Spleen (tissue), 11 donors: ENCODE data around the gene LPAR2. TPM values are rescaled to one million over a fixed set of nuclear protein-coding genes. Genes with fewer than 3 reads are reported as not detected.
A peak's percentile ranks its signal among the peaks of the same experiment; 100 is the strongest.
"Not testable (repeated sequence)": the region's sequence is repeated elsewhere in the genome, so short reads cannot be mapped to it uniquely, and the experiment has no call there.

Experiments
- DNase-seq: peaks from one replicate; pipeline ENCODE4 v3.0.0-alpha.2; 2020
- H3K27ac ChIP-seq, 8 donors: fragments of 200-600 bp; sonication (generic) in 7 of 8; 1 replicate in 4 of 8; 2 replicates in 4 of 8; pipeline versions ENCODE4 v1.5.0 to v1.8.0; 2016 to 2021; ENCODE audit warnings: inconsistent platforms in 4 of 8, mild to moderate bottlenecking in 4 of 8, moderate library complexity in 1 of 8
- H3K27me3 ChIP-seq, 7 donors: fragments of 200-600 bp; sonication (generic) in 6 of 7; replicated peaks in 1 of 7; 1 replicate in 4 of 7; 2 replicates in 3 of 7; pipeline versions ENCODE4 v1.5.0 to v1.8.0; 2016 to 2021; ENCODE audit warnings: inconsistent platforms in 3 of 7, mild to moderate bottlenecking in 1 of 7
- H3K36me3 ChIP-seq, 6 donors: fragments of 200-600 bp; sonication (generic) in 5 of 6; 1 replicate in 4 of 6; 2 replicates in 2 of 6; pipeline versions ENCODE4 v1.5.0 to v1.8.0; 2016 to 2021; ENCODE audit warnings: inconsistent platforms in 2 of 6
- H3K4me1 ChIP-seq, 6 donors: fragments of 200-600 bp; sonication (generic) in 5 of 6; 1 replicate in 3 of 6; 2 replicates in 3 of 6; pipeline versions ENCODE4 v1.5.0 to v1.8.0; 2016 to 2021; ENCODE audit warnings: inconsistent platforms in 3 of 6
- H3K4me3 ChIP-seq, 8 donors: fragments of 200-600 bp; sonication (generic) in 7 of 8; 1 replicate in 4 of 8; 2 replicates in 4 of 8; pipeline versions ENCODE4 v1.5.0 to v1.8.0; 2016 to 2021; ENCODE audit warnings: inconsistent platforms in 4 of 8, mild to moderate bottlenecking in 4 of 8, moderate library complexity in 2 of 8
- H3K9me3 ChIP-seq, 8 donors: fragments of 200-600 bp; sonication (generic) in 7 of 8; 1 replicate in 4 of 8; 2 replicates in 4 of 8; pipeline versions ENCODE4 v1.5.0 to v1.8.0; 2016 to 2021; ENCODE audit warnings: inconsistent platforms in 4 of 8
- POLR2A ChIP-seq, 3 donors: fragments of 450-650 bp; IDR thresholded peaks; one replicate each; pipeline ENCODE4 v1.5.1; 2017; ENCODE audit warnings: antibody characterized with exemption in 3 of 3, mild to moderate bottlenecking in 1 of 3
- POLR2AphosphoS5 ChIP-seq, 3 donors: sonication (generic); formaldehyde crosslinking; IDR thresholded peaks; one replicate each; pipeline ENCODE4 v1.5.1; 2017; ENCODE audit warnings: antibody characterized with exemption in 3 of 3
- WGBS, 5 donors: extraction: QIAGEN DNeasy Blood & Tissue Kit in 3 of 5; methylation state at CpG; one replicate each; pipeline versions ENCODE4 v1.1.5 to v1.1.7; 2013 to 2018; 5-methylcytosine and 5-hydroxymethylcytosine counted together
- intact Hi-C: fragments of 100-400 bp; cut with DNase I; formaldehyde crosslinking; loops from one replicate; pipeline ENCODE4 v1.15.0; 2023; ENCODE audit warnings: low total_unique reads
- polyA plus RNA-seq, 3 donors: library from polyadenylated mRNA; stranded (reverse); fragments of 200-250 nt; gene quantifications; one replicate each; pipeline ENCODE4 v1.2.1, GENCODE V29; 2013
- total RNA-seq, 7 donors: library from RNA; depleted of rRNA in 3 of 7; stranded (reverse); fragments of >200 nt in 3 of 7; fragmentation: NEBNext Ultra II Directional in 4 of 7; extraction: Animal tissue kit (Norgen Biotek cat#: 25700) in 4 of 7; gene quantifications; one replicate each; pipeline versions ENCODE4 v1.1.0 to v1.2.1, GENCODE V29; 2016 to 2021
- TF ChIP-seq, protein P1 (sequence below), 11 experiments: fragments of 200-600 bp in 7 of 11; fragments of 450-650 bp in 4 of 11; sonication (generic) in 4 of 11; IDR thresholded peaks in 8 of 11; conservative IDR thresholded peaks in 3 of 11; 1 replicate in 7 of 11; 2 replicates in 4 of 11; pipeline versions ENCODE4 v1.4.0 to v1.8.0; 2016 to 2021; ENCODE audit warnings: antibody characterized with exemption in 11 of 11, inconsistent platforms in 4 of 11, mild to moderate bottlenecking in 1 of 11
- donor health status: healthy with polysubstance abuse.
- donor health status: DM: no; HTN: no; CAD: no; lungs with moderate emphysema.
- donor health status: DM: no; HTN: no; CAD: no.
- donor health status: Bipolar disorder and iron deficiency.
- donor health status: healthy.
- donor health status: DM: no; HTN: no; CAD: no.
- donor health status: DM: yes; HTN: yes; CAD: no.

The LPAR2 gene
- total and polyA plus RNA-seq, 10 donors: 12.4 to 62.8 (median 41.5) TPM

DNA sequence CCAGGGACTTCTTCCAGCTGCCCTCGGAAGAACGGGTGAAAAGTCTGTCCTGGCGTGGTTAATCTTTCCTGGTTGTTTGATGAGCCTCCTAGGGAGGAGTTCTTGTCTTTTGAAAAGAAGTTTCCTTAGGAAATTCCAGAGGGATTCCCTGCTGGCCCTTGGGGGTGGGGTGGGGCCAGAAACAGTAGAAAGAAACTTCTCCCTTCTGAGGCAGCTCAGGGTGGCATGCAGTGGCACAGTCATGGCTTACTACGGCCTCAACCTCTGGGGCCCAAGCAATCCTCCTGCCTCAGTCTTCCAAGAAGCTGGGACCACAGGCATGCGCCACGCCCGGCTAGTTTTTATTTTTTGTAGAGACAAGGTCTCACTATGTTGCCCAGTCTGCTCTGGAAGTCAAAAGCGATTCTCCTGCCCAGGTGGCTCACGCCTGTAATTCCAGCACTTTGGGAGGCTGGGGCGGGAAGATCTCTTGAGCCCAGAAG, 42.1 kb upstream of the LPAR2 start:
- peaks cover 5 to 65% (median 34%) of the 10 kb centered on the region in 6 donors for H3K4me1 ChIP-seq
- H3K27ac ChIP-seq: peak overlapping the region in 6 of 8 donors; percentile 94 to 99 (median 96)
- peaks cover 0 to 53% (median 29%) of the 10 kb centered on the region in 8 donors for H3K9me3 ChIP-seq
- no peaks in the 10 kb centered on the region for H3K27me3 ChIP-seq
- peak overlapping the region; percentile 70 to 95 (median 86) for H3K4me3 ChIP-seq
- TF ChIP-seq POLR2AphosphoS5 (IDR thresholded peaks at IDR 0.05): no peak
- TF ChIP-seq, protein P1, sequence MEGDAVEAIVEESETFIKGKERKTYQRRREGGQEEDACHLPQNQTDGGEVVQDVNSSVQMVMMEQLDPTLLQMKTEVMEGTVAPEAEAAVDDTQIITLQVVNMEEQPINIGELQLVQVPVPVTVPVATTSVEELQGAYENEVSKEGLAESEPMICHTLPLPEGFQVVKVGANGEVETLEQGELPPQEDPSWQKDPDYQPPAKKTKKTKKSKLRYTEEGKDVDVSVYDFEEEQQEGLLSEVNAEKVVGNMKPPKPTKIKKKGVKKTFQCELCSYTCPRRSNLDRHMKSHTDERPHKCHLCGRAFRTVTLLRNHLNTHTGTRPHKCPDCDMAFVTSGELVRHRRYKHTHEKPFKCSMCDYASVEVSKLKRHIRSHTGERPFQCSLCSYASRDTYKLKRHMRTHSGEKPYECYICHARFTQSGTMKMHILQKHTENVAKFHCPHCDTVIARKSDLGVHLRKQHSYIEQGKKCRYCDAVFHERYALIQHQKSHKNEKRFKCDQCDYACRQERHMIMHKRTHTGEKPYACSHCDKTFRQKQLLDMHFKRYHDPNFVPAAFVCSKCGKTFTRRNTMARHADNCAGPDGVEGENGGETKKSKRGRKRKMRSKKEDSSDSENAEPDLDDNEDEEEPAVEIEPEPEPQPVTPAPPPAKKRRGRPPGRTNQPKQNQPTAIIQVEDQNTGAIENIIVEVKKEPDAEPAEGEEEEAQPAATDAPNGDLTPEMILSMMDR (IDR thresholded peaks at IDR 0.05 in 8 of 11, conservative IDR thresholded peaks at IDR 0.05 in 3 of 11): no peak
- TF ChIP-seq POLR2A (IDR thresholded peaks at IDR 0.05): no peak
- H3K36me3 ChIP-seq: peaks cover 7 to 52% (median 28%) of the 10 kb centered on the region in 6 donors
- no peak for DNase-seq
- WGBS, 5 donors: 76 to 92% (median 83%) methylated on average over 10 of the region's 10 CpGs
- intact Hi-C loops: no loop called here

DNA sequence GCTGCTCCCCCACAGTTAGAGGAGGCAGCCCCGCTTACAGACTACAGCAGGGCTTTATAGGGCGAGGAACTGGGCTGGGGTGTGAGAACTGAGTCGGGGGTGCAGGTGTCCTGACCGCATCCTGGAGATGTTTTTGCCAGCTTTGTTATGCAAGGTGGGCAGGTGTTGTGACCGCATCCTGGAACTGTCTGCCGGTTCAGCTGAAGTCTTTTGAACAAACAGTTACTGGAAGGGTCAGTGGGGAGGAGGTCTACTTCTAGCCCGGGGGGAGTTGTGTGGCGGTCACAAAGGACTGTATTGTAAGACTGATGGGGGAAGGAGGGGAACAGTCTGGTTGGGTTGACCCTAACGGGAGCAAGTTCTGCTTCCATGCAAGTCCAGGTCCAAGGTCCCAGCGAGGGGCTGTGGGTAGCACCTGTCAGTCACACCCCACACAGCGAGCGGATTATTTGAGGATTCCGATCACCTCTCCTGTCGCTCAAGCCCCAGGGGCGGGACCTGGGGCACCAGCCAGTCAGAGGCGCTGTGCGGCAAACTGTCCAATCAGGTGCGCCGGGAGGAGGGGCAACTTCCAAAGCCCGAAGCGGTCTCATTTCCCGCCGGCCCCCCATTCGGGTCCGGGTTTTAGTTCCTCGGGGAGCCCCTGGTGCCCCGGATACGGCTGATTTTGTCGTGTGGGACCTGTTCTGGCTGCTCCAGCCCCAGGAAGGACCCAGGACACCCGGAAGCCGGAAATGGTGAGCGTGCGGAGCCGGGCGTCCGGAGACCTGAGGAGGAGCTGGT, 40.4 kb upstream of the LPAR2 start, which contains the start of gene ZNF101:
TSS of gene ZNF101 (plus strand) at position 610 of the 783 bp plus-strand sequence. CDS start at position 735, 125 bp downstream.
- peaks cover 5 to 74% (median 37%) of the 10 kb centered on the region in 6 donors for H3K4me1 ChIP-seq
- peak within 1 kb of the TSS; percentile 90 to 99 (median 96) for H3K27ac ChIP-seq
- TF ChIP-seq, protein P1 (IDR thresholded peaks at IDR 0.05 in 8 of 11, conservative IDR thresholded peaks at IDR 0.05 in 3 of 11): peak in 3 of 11 experiments; percentile 6 to 35 (median 9)
- TF ChIP-seq POLR2A (IDR thresholded peaks at IDR 0.05) (peak in 2 of 3 donors; percentile 15 to 25), POLR2AphosphoS5 (IDR thresholded peaks at IDR 0.05) (peak; percentile 81 to 91 (median 82))
- DNase-seq: peak; percentile 97
- intact Hi-C loops: loop anchor here (10.0 kb wide), 1 partner anchor 66 kb away; the partner anchor contains the start of gene ZNF14
- 0 to 1% (median 1%) methylated on average over 12 to 36 of the region's 36 CpGs for WGBS, 5 donors
- no peaks in the 10 kb centered on the region for H3K27me3 ChIP-seq
- peak within 1 kb of the TSS; percentile 70 to 95 (median 86) for H3K4me3 ChIP-seq
- peaks cover 0 to 35% (median 13%) of the 10 kb centered on the region in 6 donors for H3K36me3 ChIP-seq
- peaks cover 0 to 36% (median 13%) of the 10 kb centered on the region in 8 donors for H3K9me3 ChIP-seq

DNA sequence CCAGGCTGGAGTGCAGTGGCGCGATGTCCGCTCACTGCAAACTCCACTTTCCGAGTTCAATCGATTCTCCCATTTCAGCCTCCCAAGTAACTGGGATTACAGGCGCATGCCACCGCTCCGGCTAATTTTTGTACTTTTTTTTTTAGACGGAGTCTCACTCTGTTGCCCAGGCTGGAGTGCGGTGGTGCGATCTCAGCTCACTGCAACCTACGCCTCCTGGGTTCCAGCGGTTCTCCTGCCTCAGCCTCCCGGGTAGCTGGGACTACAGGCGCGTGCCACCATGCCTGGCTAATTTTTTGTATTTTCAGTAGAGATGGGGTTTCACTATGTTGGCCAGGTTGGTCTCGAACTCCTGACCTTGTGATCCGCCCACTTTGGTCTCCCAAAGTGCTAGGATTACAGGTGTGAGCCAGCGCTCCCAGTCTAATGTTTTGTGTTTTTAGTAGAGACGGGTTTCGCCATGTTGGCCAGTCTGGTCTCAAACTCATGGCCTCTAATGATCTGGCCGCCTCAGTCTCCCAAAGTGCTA, 37.5 kb upstream of the LPAR2 start:
- H3K9me3 ChIP-seq, DNase-seq, H3K4me3 ChIP-seq, H3K27me3 ChIP-seq: not testable (repeated sequence)
- Histone ChIP-seq H3K4me1 (peaks cover 18 to 84% (median 57%) of the 10 kb centered on the region in 6 donors), H3K36me3 (peaks cover 0 to 17% (median 0%) of the 10 kb centered on the region in 6 donors), H3K27ac (peak overlapping the region in 3 of 8 donors; percentile 18 to 98 (median 96))
- 97 to 99% (median 98%) methylated on average over 22 of the region's 22 CpGs for WGBS, 5 donors
- intact Hi-C loops: loop anchor here (10.0 kb wide), 1 partner anchor 69 kb away; the partner anchor contains the start of gene ZNF14

DNA sequence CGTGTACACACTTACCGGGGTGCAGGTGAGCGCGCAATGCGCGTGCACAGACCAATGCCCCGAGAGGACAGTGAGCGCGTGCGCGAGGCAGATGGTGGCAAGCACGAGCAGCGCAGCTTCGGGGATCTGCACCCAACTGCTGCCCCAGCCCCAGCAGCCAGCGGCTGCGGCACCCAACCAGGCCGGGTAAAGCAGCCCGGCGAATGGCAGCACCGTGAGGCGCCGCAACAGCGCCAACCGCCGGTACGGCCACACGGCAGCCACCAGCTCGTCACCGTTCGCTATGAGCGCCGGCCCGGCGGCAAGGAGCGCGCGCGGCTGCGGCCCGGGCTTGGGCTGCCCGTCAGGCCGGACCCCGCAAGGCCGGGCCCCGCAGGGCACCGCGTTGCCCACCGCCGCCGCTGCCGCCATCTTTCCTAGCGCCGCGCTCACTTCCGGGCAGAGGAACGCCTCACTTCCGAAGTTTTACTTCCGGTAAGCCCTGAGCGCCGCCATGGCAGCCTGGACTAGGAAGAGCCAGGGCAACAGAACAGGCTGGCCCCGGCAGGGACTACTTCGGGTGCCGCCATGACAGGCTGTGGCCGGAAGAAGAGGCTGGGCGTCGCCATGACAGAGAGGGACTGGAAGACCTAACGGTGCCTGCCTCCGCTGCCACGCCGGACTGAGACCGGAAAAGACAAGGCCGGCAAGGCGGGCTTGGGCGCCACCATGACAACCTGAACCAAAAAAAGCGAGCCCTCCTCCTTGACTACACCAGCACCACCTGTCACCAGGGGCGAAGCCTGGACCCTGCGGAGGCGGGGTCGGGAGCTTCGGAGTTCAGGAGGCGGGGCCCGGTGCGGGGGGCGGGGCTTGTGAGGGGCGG, 35.5 kb upstream of the LPAR2 start, which contains the start of gene ATP13A1:
TSS of gene ATP13A1 (minus strand) at position 421 of the 865 bp plus-strand sequence. CDS start at position 411, 10 bp downstream.
- intact Hi-C loops: loop anchor here (10.0 kb wide), 1 partner anchor 71 kb away; the partner anchor contains the start of gene ZNF14

More for the DNA sequence above, 35.5 kb upstream of the LPAR2 start, which contains the start of gene ATP13A1:
- Histone ChIP-seq H3K9me3 (peaks cover 0 to 6% (median 0%) of the 10 kb centered on the region in 8 donors), H3K36me3 (peaks cover 3 to 31% (median 19%) of the 10 kb centered on the region in 6 donors), H3K27ac (peak within 1 kb of the TSS; percentile 78 to 97 (median 95)), H3K4me3 (peak within 1 kb of the TSS; percentile 92 to 100 (median 96)), H3K4me1 (peaks cover 21 to 81% (median 47%) of the 10 kb centered on the region in 6 donors), H3K27me3 (no peaks in the 10 kb centered on the region)
- TF ChIP-seq POLR2AphosphoS5 (IDR thresholded peaks at IDR 0.05): peak; percentile 95 to 96 (median 96)
- peak in 2 of 3 donors; percentile 16 to 72 for TF ChIP-seq POLR2A (IDR thresholded peaks at IDR 0.05)
- TF ChIP-seq, protein P1 (IDR thresholded peaks at IDR 0.05 in 8 of 11, conservative IDR thresholded peaks at IDR 0.05 in 3 of 11): peak in 3 of 11 experiments; percentile 9 to 37 (median 25)
- 0 to 1% (median 0%) methylated on average over 16 to 85 of the region's 85 CpGs for WGBS, 5 donors
- peak; percentile 100 for DNase-seq
